T-helper 1 cell treated with Interleukin-12 subunit alpha and Interleukin-12 subunit beta and Interleukin-4 antibody, amounts not matched to agents 30 ng/mL and 1 ng/mL, for 36 hours (primary cell): Measurements from ENCODE around the gene ANKAR. TPM values are rescaled to one million over a fixed set of nuclear protein-coding genes. Genes with fewer than 3 reads are reported as not detected.
"Not testable (repeated sequence)": the region's sequence is repeated elsewhere in the genome, so short reads cannot be mapped to it uniquely, and the experiment has no call there.

Source experiments
- intact Hi-C: fragments of 100-400 bp; cut with micrococcal nuclease; formaldehyde crosslinking; loops from one replicate; pipeline ENCODE4 v1.15.1; 2024
- total RNA-seq: library from RNA; stranded (reverse); gene quantifications from 2 replicates; pipeline ENCODE4 v1.2.3, GENCODE V29; 2022

The ANKAR gene
- total RNA-seq, 1 donor from 2014 or later: 3.2 TPM

- intact Hi-C loops: loop anchor here (1.0 to 10.0 kb wide), 2 partner anchors 563 to 1225 kb away; no protein-coding TSS in a partner anchor
These were observed 16.6 kb upstream of the ANKAR start for GRCh38 chr2:189657867-189658266.

- intact Hi-C loops: loop anchor here (1.0 to 10.0 kb wide), 2 partner anchors 564 to 1225 kb away; no protein-coding TSS in a partner anchor
These were observed 15.9 kb upstream of the ANKAR start for GRCh38 chr2:189658306-189659212.

- intact Hi-C loops: loop anchor here (2.0 to 10.0 kb wide), 5 partner anchors 565 to 1363 kb away; partner anchors contain the start of gene NEMP2
These were observed 14.7 kb upstream of the ANKAR start for GRCh38 chr2:189659734-189660133.

GRCh38 chr2:189660803-189661147 is 13.7 kb upstream of the ANKAR start:
- intact Hi-C loops: loop anchor here (1.0 to 5.0 kb wide), 17 partner anchors 14 to 1362 kb away; partner anchors contain the start of genes ANKAR, NAB1, NEMP2 and ORMDL1

- intact Hi-C loops: loop anchor here (1.0 to 5.0 kb wide), 17 partner anchors 13 to 1361 kb away; partner anchors contain the start of genes ANKAR, NAB1, NEMP2 and ORMDL1
These were observed 13.1 kb upstream of the ANKAR start, which contains the start of gene ASNSD1 for GRCh38 chr2:189661148-189661956. Gene ASNSD1 (plus strand): TSS chr2:189661459. CDS start chr2:189666133, 4,674 bp downstream.

- intact Hi-C loops: loop anchor here (1.0 to 5.0 kb wide), 17 partner anchors 12 to 1360 kb away; partner anchors contain the start of genes ANKAR, NAB1, NEMP2 and ORMDL1
These were observed 12.5 kb upstream of the ANKAR start for GRCh38 chr2:189661957-189662321.

GRCh38 chr2:189662669-189663226 is 11.7 kb upstream of the ANKAR start:
- intact Hi-C loops: loop anchor here (5.0 kb wide), 2 partner anchors 870 to 1360 kb away; partner anchors contain the start of gene NEMP2

- intact Hi-C loops: loop anchor here (5.0 kb wide), 2 partner anchors 869 to 1359 kb away; partner anchors contain the start of gene NEMP2
These were observed 11.2 kb upstream of the ANKAR start for GRCh38 chr2:189663319-189663718.

- intact Hi-C loops: no loop called here
These were observed 4.6 kb upstream of the ANKAR start for GRCh38 chr2:189669913-189670312.

- intact Hi-C loops: loop anchor here (1.0 kb wide), 5 partner anchors 13 to 233 kb away; partner anchors contain the start of genes ASNSD1, OSGEPL1 and WDR75
These were observed 653 bp upstream of the ANKAR start for GRCh38 chr2:189673661-189674373.

- intact Hi-C loops: no loop called here
These were observed 2.0 kb downstream of the ANKAR start for GRCh38 chr2:189676471-189676870.

GRCh38 chr2:189679226-189679625 is 4.8 kb downstream of the ANKAR start:
- intact Hi-C loops: no loop called here

GRCh38 chr2:189681203-189681602 is 6.7 kb downstream of the ANKAR start:
- intact Hi-C loops: no loop called here

- intact Hi-C loops: no loop called here
These were observed 7.4 kb downstream of the ANKAR start for GRCh38 chr2:189681903-189682302.

GRCh38 chr2:189683348-189683747 is 8.9 kb downstream of the ANKAR start:
- intact Hi-C loops: no loop called here

GRCh38 chr2:189684811-189685210 is 10.3 kb downstream of the ANKAR start:
- intact Hi-C loops: no loop called here

- intact Hi-C loops: no loop called here
These were observed 11.2 kb downstream of the ANKAR start for GRCh38 chr2:189685540-189686229.

- intact Hi-C loops: not testable (repeated sequence)
These were observed 13.3 kb downstream of the ANKAR start for GRCh38 chr2:189687796-189688195.

GRCh38 chr2:189696223-189696622 is 21.8 kb downstream of the ANKAR start:
- intact Hi-C loops: loop anchor here (10.0 kb wide), 1 partner anchor 1171 kb away; no protein-coding TSS in a partner anchor
